Measurements from ENCODE around the gene TM4SF1. TPM values are rescaled to one million over a fixed set of nuclear protein-coding genes. Genes with fewer than 3 reads are reported as not detected.

Gene TM4SF1, protein sequence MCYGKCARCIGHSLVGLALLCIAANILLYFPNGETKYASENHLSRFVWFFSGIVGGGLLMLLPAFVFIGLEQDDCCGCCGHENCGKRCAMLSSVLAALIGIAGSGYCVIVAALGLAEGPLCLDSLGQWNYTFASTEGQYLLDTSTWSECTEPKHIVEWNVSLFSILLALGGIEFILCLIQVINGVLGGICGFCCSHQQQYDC
- 100 to 1,000 TPM in 1 of 9 donors, 10 to 100 TPM in 8; 40.4 to 164 (median 60.5) TPM for total RNA-seq
- 10 to 100 TPM; 31.5 to 87.5 (median 83.5) TPM for polyA plus RNA-seq
- long read RNA-seq, donor 1, transcript TM4SF1-201 (5 exons, 1,771 nt): major isoform, 22 of 23 reads
- long read RNA-seq, donor 1, partial matches to known transcripts: 0 of 23 reads
- long read RNA-seq, donor 1, other reads (novel, unspliced or antisense): 0 of 23 reads
- long read RNA-seq, donor 2, transcript TM4SF1-201 (5 exons, 1,771 nt): major isoform, 15 of 15 reads
- long read RNA-seq, donor 2, partial matches to known transcripts: 0 of 15 reads
- long read RNA-seq, donor 2, other reads (novel, unspliced or antisense): 0 of 15 reads
- long read RNA-seq, donor 3, transcript TM4SF1-201 (5 exons, 1,771 nt): major isoform, 11 of 11 reads
- long read RNA-seq, donor 3, partial matches to known transcripts: 0 of 11 reads
- long read RNA-seq, donor 3, other reads (novel, unspliced or antisense): 0 of 11 reads
- long read RNA-seq, donor 4, transcript TM4SF1-201 (5 exons, 1,771 nt): major isoform, 54 of 57 reads
- long read RNA-seq, donor 4, partial matches to known transcripts: 2 of 57 reads
- long read RNA-seq, donor 4, other reads (novel, unspliced or antisense): 1 of 57 reads
- long read RNA-seq, donor 5, transcript TM4SF1-201 (5 exons, 1,771 nt): major isoform, 83 of 83 reads
- long read RNA-seq, donor 5, partial matches to known transcripts: 0 of 83 reads
- long read RNA-seq, donor 5, other reads (novel, unspliced or antisense): 0 of 83 reads
- long read RNA-seq, donor 6, transcript TM4SF1-201 (5 exons, 1,771 nt): major isoform, 48 of 52 reads
- long read RNA-seq, donor 6, partial matches to known transcripts: 2 of 52 reads
- long read RNA-seq, donor 6, other reads (novel, unspliced or antisense): 0 of 52 reads
- long read RNA-seq, donor 7, transcript TM4SF1-201 (5 exons, 1,771 nt): major isoform, 11 of 11 reads
- long read RNA-seq, donor 7, partial matches to known transcripts: 0 of 11 reads
- long read RNA-seq, donor 7, other reads (novel, unspliced or antisense): 0 of 11 reads
- long read RNA-seq, donor 8, transcript TM4SF1-201 (5 exons, 1,771 nt): major isoform, 33 of 34 reads
- long read RNA-seq, donor 8, partial matches to known transcripts: 0 of 34 reads
- long read RNA-seq, donor 8, other reads (novel, unspliced or antisense): 0 of 34 reads
- long read RNA-seq, donor 9, transcript TM4SF1-201 (5 exons, 1,771 nt): major isoform, 20 of 20 reads
- long read RNA-seq, donor 9, partial matches to known transcripts: 0 of 20 reads
- long read RNA-seq, donor 9, other reads (novel, unspliced or antisense): 0 of 20 reads
- long read RNA-seq, donor 10, transcript TM4SF1-201 (5 exons, 1,771 nt): major isoform, 15 of 15 reads
- long read RNA-seq, donor 10, partial matches to known transcripts: 0 of 15 reads
- long read RNA-seq, donor 10, other reads (novel, unspliced or antisense): 0 of 15 reads

DNA sequence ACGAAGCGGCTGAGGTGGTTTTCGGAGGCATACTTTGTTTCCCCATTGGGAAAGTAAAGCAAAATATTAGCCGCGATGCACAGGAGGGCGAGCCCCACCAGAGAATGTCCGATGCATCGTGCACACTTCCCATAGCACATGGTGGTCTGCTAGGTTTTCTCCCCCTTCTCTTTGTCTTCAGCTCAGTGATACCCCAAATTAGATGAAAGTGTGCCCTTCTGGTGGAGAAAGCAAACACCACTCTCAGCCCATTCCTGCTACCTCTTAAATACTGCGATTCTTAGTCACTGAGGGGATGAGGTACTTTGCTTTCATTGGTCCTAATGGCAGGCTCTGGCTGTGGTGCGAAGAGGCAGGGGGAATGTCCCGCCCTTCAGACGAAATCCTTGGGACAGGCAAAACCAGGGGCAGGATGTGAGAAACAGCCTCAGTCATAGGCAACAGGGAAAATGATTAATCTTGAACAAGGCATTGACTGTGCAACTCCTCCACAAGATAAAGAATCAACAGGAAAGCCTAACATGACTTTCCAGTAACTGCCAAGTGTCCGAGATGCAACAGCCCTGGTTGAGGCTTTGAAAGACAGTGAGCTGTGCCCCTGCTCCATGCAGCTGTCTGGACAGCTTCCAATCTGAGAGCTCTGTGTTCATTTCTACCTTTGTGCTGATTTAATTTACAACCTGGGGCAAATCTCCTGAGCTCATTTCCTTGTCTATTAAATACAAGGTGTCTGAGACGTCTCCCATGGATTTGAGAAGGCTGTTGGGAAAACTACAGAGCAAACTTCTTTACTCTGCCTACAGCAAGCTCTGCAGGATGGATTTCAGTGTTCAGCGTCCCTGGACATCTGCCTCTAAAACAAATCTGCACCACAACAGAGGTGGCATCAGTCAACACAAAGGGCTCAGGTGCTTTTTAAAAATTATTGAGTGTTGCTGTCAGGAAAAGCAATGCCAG is at the start of gene TM4SF1:
Gene TM4SF1 (minus strand): TSS at position 242 of the 957 bp plus-strand sequence. CDS start 102 bp downstream, at position 140.
- Histone ChIP-seq H3K36me3 (replicated peaks in 1 of 2) (no peaks in the 10 kb centered on the region), H3K27me3 (no peaks in the 10 kb centered on the region), H3K9me3 (replicated peaks in 1 of 3) (no peaks in the 10 kb centered on the region), H3K4me1 (replicated peaks in 1 of 2) (peaks cover 0 to 7% of the 10 kb centered on the region in 2 donors), H3K27ac (peak within 1 kb of the TSS; percentile 5 to 88 (median 48)), H3K4me3 (peak within 1 kb of the TSS in 2 of 4 donors; percentile 0 to 60)
- TF ChIP-seq CTCF (IDR thresholded peaks at IDR 0.05) (peak in 2 of 6 experiments; percentile 15 to 18), POLR2A (IDR thresholded peaks at IDR 0.05) (peak; percentile 56 to 65)
- intact Hi-C loops (cut with DNase I): no loop called here
- peak; percentile 17 to 78 (median 64) for DNase-seq
- 46 to 51% (median 50%) methylated on average over 14 to 15 of the region's 15 CpGs for WGBS, 4 donors

- intact Hi-C loops (cut with DNase I): no loop called here
- no peaks in the 10 kb centered on the region for H3K36me3 ChIP-seq (replicated peaks in 1 of 2)
- H3K4me3 ChIP-seq: no peak overlapping the region
- WGBS, 4 donors: 17 to 39% (median 33%) methylated on average over 2 of the region's 2 CpGs
- H3K4me1 ChIP-seq (replicated peaks in 1 of 2): no peaks in the 10 kb centered on the region
- H3K27me3 ChIP-seq: no peaks in the 10 kb centered on the region
- no peak for DNase-seq
- H3K27ac ChIP-seq: no peak overlapping the region
- H3K9me3 ChIP-seq (replicated peaks in 1 of 3): no peaks in the 10 kb centered on the region
- no peak for TF ChIP-seq CTCF (IDR thresholded peaks at IDR 0.05)
- TF ChIP-seq POLR2A (IDR thresholded peaks at IDR 0.05): no peak
These were observed 48.9 kb upstream of the TM4SF1 start for GRCh38 chr3:149426325-149426724.

- Histone ChIP-seq H3K27me3 (no peaks in the 10 kb centered on the region), H3K36me3 (replicated peaks in 1 of 2) (no peaks in the 10 kb centered on the region), H3K9me3 (replicated peaks in 1 of 3) (no peaks in the 10 kb centered on the region), H3K27ac (no peak overlapping the region), H3K4me1 (replicated peaks in 1 of 2) (no peaks in the 10 kb centered on the region), H3K4me3 (no peak overlapping the region)
- intact Hi-C loops (cut with DNase I): no loop called here
- 45 to 60% (median 51%) methylated on average over 2 of the region's 2 CpGs for WGBS, 4 donors
- TF ChIP-seq CTCF (IDR thresholded peaks at IDR 0.05) (no peak), POLR2A (IDR thresholded peaks at IDR 0.05) (no peak)
- no peak for DNase-seq
These were observed 47.5 kb upstream of the TM4SF1 start for GRCh38 chr3:149424918-149425317.
